ENCODE results near the gene GTF3C1. TPM values are rescaled to one million over a fixed set of nuclear protein-coding genes. Genes with fewer than 3 reads are reported as not detected.

The GTF3C1 gene
- total and polyA plus RNA-seq, 2 of the 13 experiments (the other 11 are each of a cell fraction or from before 2014, with no cell fraction given): 29.2 to 72.7 TPM

DNA sequence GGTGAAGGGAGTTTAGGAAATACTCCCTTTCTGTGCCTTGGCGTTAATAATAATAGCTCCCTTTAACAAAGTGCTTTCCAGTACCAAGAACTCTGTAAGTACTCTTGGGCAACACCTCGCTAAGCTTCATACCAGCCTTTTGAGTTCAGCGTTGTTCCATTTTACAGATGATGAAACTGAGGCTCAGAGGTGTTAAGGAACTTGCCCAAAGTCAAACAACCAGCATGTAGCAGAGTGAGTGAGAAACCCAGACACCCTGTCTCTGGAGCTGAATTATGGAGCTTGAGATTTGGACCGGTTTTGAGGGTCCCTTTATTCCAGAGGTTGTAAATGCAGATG is 838 bp upstream of the GTF3C1 start (continued):
- TF ChIP-seq, protein P1, sequence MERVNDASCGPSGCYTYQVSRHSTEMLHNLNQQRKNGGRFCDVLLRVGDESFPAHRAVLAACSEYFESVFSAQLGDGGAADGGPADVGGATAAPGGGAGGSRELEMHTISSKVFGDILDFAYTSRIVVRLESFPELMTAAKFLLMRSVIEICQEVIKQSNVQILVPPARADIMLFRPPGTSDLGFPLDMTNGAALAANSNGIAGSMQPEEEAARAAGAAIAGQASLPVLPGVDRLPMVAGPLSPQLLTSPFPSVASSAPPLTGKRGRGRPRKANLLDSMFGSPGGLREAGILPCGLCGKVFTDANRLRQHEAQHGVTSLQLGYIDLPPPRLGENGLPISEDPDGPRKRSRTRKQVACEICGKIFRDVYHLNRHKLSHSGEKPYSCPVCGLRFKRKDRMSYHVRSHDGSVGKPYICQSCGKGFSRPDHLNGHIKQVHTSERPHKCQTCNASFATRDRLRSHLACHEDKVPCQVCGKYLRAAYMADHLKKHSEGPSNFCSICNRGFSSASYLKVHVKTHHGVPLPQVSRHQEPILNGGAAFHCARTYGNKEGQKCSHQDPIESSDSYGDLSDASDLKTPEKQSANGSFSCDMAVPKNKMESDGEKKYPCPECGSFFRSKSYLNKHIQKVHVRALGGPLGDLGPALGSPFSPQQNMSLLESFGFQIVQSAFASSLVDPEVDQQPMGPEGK (CRISPR knock-in tag; IDR thresholded peaks at IDR 0.05): 0 out of 2 replicates have a peak, but pooled peaks have one; percentile 20
- TF ChIP-seq WIZ (CRISPR knock-in tag; IDR thresholded peaks at IDR 0.05) (0 out of 2 replicates have a peak, but pooled peaks have one; percentile 15), ADNP (CRISPR knock-in tag; IDR thresholded peaks at IDR 0.05) (peak; percentile 81; the same call in 1 of the 2 replicates), ZNF674 (CRISPR knock-in tag; IDR thresholded peaks at IDR 0.05; ENCODE audit: low read depth) (no peak), CHD4 (IDR thresholded peaks at IDR 0.05; ENCODE audit: borderline replicate concordance, low read length) (peak; percentile 98), ZSCAN31 (CRISPR knock-in tag; IDR thresholded peaks at IDR 0.05; ENCODE audit: low read depth) (no peak), MBD4 (IDR thresholded peaks at IDR 0.05; ENCODE audit: borderline replicate concordance, low read length) (no peak), ZNF644 (CRISPR knock-in tag; IDR thresholded peaks at IDR 0.05; ENCODE audit: low read depth) (no peak), ZNF790 (CRISPR knock-in tag; IDR thresholded peaks at IDR 0.05; ENCODE audit: borderline replicate concordance) (0 out of 2 replicates have a peak, but pooled peaks have one; percentile 47), PRDM4 (CRISPR knock-in tag; IDR thresholded peaks at IDR 0.05; ENCODE audit: borderline replicate concordance) (no peak), ZSCAN12 (CRISPR knock-in tag; IDR thresholded peaks at IDR 0.05) (no peak)
- TF ChIP-seq, protein P2, sequence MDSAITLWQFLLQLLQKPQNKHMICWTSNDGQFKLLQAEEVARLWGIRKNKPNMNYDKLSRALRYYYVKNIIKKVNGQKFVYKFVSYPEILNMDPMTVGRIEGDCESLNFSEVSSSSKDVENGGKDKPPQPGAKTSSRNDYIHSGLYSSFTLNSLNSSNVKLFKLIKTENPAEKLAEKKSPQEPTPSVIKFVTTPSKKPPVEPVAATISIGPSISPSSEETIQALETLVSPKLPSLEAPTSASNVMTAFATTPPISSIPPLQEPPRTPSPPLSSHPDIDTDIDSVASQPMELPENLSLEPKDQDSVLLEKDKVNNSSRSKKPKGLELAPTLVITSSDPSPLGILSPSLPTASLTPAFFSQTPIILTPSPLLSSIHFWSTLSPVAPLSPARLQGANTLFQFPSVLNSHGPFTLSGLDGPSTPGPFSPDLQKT (CRISPR knock-in tag; IDR thresholded peaks at IDR 0.05; ENCODE audit: borderline replicate concordance): no peak
- TF ChIP-seq, protein P3, sequence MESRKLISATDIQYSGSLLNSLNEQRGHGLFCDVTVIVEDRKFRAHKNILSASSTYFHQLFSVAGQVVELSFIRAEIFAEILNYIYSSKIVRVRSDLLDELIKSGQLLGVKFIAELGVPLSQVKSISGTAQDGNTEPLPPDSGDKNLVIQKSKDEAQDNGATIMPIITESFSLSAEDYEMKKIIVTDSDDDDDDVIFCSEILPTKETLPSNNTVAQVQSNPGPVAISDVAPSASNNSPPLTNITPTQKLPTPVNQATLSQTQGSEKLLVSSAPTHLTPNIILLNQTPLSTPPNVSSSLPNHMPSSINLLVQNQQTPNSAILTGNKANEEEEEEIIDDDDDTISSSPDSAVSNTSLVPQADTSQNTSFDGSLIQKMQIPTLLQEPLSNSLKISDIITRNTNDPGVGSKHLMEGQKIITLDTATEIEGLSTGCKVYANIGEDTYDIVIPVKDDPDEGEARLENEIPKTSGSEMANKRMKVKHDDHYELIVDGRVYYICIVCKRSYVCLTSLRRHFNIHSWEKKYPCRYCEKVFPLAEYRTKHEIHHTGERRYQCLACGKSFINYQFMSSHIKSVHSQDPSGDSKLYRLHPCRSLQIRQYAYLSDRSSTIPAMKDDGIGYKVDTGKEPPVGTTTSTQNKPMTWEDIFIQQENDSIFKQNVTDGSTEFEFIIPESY (CRISPR knock-in tag; IDR thresholded peaks at IDR 0.05): 0 out of 2 replicates have a peak, but pooled peaks have one; percentile 23
- TF ChIP-seq, protein P4, sequence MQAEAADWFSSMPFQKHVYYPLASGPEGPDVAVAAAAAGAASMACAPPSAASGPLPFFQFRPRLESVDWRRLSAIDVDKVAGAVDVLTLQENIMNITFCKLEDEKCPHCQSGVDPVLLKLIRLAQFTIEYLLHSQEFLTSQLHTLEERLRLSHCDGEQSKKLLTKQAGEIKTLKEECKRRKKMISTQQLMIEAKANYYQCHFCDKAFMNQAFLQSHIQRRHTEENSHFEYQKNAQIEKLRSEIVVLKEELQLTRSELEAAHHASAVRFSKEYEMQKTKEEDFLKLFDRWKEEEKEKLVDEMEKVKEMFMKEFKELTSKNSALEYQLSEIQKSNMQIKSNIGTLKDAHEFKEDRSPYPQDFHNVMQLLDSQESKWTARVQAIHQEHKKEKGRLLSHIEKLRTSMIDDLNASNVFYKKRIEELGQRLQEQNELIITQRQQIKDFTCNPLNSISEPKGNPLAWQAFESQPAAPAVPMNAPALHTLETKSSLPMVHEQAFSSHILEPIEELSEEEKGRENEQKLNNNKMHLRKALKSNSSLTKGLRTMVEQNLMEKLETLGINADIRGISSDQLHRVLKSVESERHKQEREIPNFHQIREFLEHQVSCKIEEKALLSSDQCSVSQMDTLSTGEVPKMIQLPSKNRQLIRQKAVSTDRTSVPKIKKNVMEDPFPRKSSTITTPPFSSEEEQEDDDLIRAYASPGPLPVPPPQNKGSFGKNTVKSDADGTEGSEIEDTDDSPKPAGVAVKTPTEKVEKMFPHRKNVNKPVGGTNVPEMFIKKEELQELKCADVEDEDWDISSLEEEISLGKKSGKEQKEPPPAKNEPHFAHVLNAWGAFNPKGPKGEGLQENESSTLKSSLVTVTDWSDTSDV (CRISPR knock-in tag; IDR thresholded peaks at IDR 0.05): no peak

All from HepG2 (cell line).